HepG2 (cell line): ENCODE measurements around the gene HDLBP. TPM values are rescaled to one million over a fixed set of nuclear protein-coding genes. Genes with fewer than 3 reads are reported as not detected.
A peak's percentile ranks its signal among the peaks of the same experiment; 100 is the strongest.

Experiments used
- ATAC-seq: fragments of 200-7000 bp; cut with Tn5 transposase; 3 replicates; pipeline ENCODE4 v1.9.1; 2020; ENCODE audit warnings: mild to moderate bottlenecking, moderate library complexity
- BruUV-seq: library from RNA; stranded (reverse); fragments of 400-500 nt; replicated peaks from 2 replicates; lab custom pipeline; 2021; lab: Mats Ljungman, UMichigan
- CTCF ChIA-PET: fragments of 300-600 bp; formaldehyde crosslinking; extraction: SDS; loops from one replicate; lab custom pipeline; 2021; ENCODE audit warnings: low total read pairs, inconsistent platforms, low intra/inter-chr PET ratio; lab: Yijun Ruan, JAX
- POLR2A ChIA-PET: fragments of 350-600 bp; sonication (Branson Sonifier 250); formaldehyde crosslinking; loops from one replicate; lab custom pipeline; 2020; ENCODE audit warnings: antibody characterized with exemption, inconsistent platforms; lab: Yijun Ruan, JAX
- DNase-seq: peaks from one replicate; pipeline ENCODE4 v3.0.0-alpha.2; 2015; ENCODE audit warnings: low spot score
- FAIRE-seq: peaks from 3 replicates; lab custom pipeline; 2011; peaks lifted over from hg19 to GRCh38; lab: Jason Lieb, UNC
- H2AFZ ChIP-seq: one replicate; pipeline ENCODE4 v1.6.1; 2011; ENCODE audit warnings: low read length, inconsistent platforms
- H3K27ac ChIP-seq: fragments of 300-600 bp; 3 replicates; pipeline ENCODE4 v1.8.0; 2011; ENCODE audit warnings: mixed run types, mild to moderate bottlenecking, mixed read lengths, low read length, inconsistent platforms; ENCODE audit not compliant: insufficient read depth; ENCODE audit errors: extremely low read length
- H3K27me3 ChIP-seq, 2 experiments: fragments of 200-600 bp in 1 of 2; 2 replicates in 1 of 2; 3 replicates in 1 of 2; pipeline versions ENCODE4 v1.6.0 to v1.8.0; 2011; ENCODE audit warnings: low read length in 2 of 2, mild to moderate bottlenecking in 2 of 2, moderate library complexity in 2 of 2, inconsistent platforms in 1 of 2; ENCODE audit not compliant: insufficient read depth in 2 of 2, control insufficient read depth in 1 of 2
- H3K36me3 ChIP-seq, 2 experiments: fragments of 200-600 bp in 1 of 2; replicated peaks in 1 of 2; 2 replicates in 1 of 2; 3 replicates in 1 of 2; pipeline versions ENCODE4 v1.5.1 to v1.8.0; 2011; ENCODE audit warnings: low read length in 2 of 2, inconsistent platforms in 1 of 2; ENCODE audit not compliant: insufficient read depth in 2 of 2, control insufficient read depth in 1 of 2
- H3K4me1 ChIP-seq: 2 replicates; pipeline ENCODE4 v1.5.1; 2012; ENCODE audit warnings: low read length, inconsistent platforms; ENCODE audit not compliant: insufficient read depth
- H3K4me2 ChIP-seq: 2 replicates; pipeline ENCODE4 v1.6.0; 2011; ENCODE audit warnings: low read depth, low read length, inconsistent platforms
- H3K4me3 ChIP-seq, 3 experiments: fragments of 200-600 bp in 1 of 3; sonication (generic), shearing (Covaris generic) in 1 of 3; replicated peaks in 1 of 3; 2 replicates each; pipeline ENCODE4 v1.5.1; 2011 to 2016; ENCODE audit warnings: low read length in 3 of 3, inconsistent platforms in 2 of 3, low read depth in 2 of 3, mild to moderate bottlenecking in 2 of 3, control low read depth in 1 of 3, mixed read lengths in 1 of 3; ENCODE audit not compliant: insufficient read depth in 1 of 3
- H3K79me2 ChIP-seq: one replicate; pipeline ENCODE4 v1.6.1; 2011; ENCODE audit warnings: low read length, inconsistent platforms; ENCODE audit not compliant: insufficient read depth
- H3K9ac ChIP-seq: 2 replicates; pipeline ENCODE4 v1.6.0; 2011; ENCODE audit warnings: mild to moderate bottlenecking, low read depth, low read length, inconsistent platforms; ENCODE audit not compliant: insufficient read depth
- H3K9me3 ChIP-seq: 2 replicates; pipeline ENCODE4 v1.5.1; 2012; ENCODE audit warnings: mild to moderate bottlenecking, low read length
- H4K20me1 ChIP-seq: 2 replicates; pipeline ENCODE4 v1.6.0; 2011; ENCODE audit warnings: inconsistent platforms, mild to moderate bottlenecking, low read length, moderate library complexity; ENCODE audit not compliant: insufficient read depth
- EZH2 ChIP-seq: conservative IDR thresholded peaks from 2 replicates; pipeline ENCODE4 v1.6.1; 2012; ENCODE audit warnings: mild to moderate bottlenecking, low read depth, low read length, moderate library complexity
- FOXK2 ChIP-seq: fragments of 450-650 bp; IDR thresholded peaks from 2 replicates; pipeline ENCODE4 v1.6.1; 2016
- FOXO4 ChIP-seq: sonication (generic); formaldehyde crosslinking; conservative IDR thresholded peaks from 2 replicates; pipeline ENCODE4 v1.8.1; 2023; ENCODE audit warnings: missing genetic modification reagents
- LCORL ChIP-seq, 2 experiments: fragments of 450-650 bp in 1 of 2; sonication (generic) in 1 of 2; formaldehyde crosslinking in 1 of 2; IDR thresholded peaks; 2 replicates each; pipeline versions ENCODE4 v1.5.0 to v1.6.1; 2017 to 2020; ENCODE audit warnings: antibody characterized with exemption in 1 of 2, missing genetic modification reagents in 1 of 2
- MBD4 ChIP-seq: IDR thresholded peaks from 2 replicates; pipeline ENCODE4 v1.6.1; 2012; ENCODE audit warnings: low read length, inconsistent platforms, borderline replicate concordance
- MLLT10 ChIP-seq: sonication (generic); formaldehyde crosslinking; IDR thresholded peaks from 2 replicates; pipeline ENCODE4 v1.4.0; 2020; ENCODE audit warnings: missing genetic modification reagents
- MYC ChIP-seq: sonication (generic); formaldehyde crosslinking; IDR thresholded peaks from 2 replicates; pipeline ENCODE4 v1.9.0; 2021; ENCODE audit warnings: missing genetic modification reagents, borderline replicate concordance
- NCOA2 ChIP-seq: sonication (generic); formaldehyde crosslinking; IDR thresholded peaks from 2 replicates; pipeline ENCODE4 v1.8.0; 2022; ENCODE audit warnings: inconsistent platforms
- NR2F6 ChIP-seq, 2 experiments: IDR thresholded peaks; 2 replicates each; pipeline ENCODE4 v1.6.1; 2016; ENCODE audit warnings: antibody characterized with exemption in 1 of 2, mild to moderate bottlenecking in 1 of 2
- PHF21A ChIP-seq: sonication (generic); formaldehyde crosslinking; IDR thresholded peaks from 2 replicates; pipeline ENCODE4 v1.5.0; 2020; ENCODE audit warnings: mild to moderate bottlenecking, missing genetic modification reagents
- RARG ChIP-seq: sonication (generic); formaldehyde crosslinking; IDR thresholded peaks from 2 replicates; pipeline ENCODE4 v1.4.0; 2020; ENCODE audit warnings: low read depth, mild to moderate bottlenecking, missing genetic modification reagents
- RORA ChIP-seq: sonication (generic); formaldehyde crosslinking; IDR thresholded peaks from 2 replicates; pipeline ENCODE4 v1.5.0; 2020; ENCODE audit warnings: mild to moderate bottlenecking, missing genetic modification reagents, moderate library complexity
- TIGD3 ChIP-seq: sonication (generic); formaldehyde crosslinking; IDR thresholded peaks from 2 replicates; pipeline ENCODE4 v1.5.1; 2020; ENCODE audit warnings: mild to moderate bottlenecking, missing genetic modification reagents, borderline replicate concordance
- U2AF2 ChIP-seq: fragments of 200-400 bp; formaldehyde crosslinking; IDR thresholded peaks from 2 replicates; pipeline ENCODE4 v1.6.1; 2017; ENCODE audit warnings: low read depth, mild to moderate bottlenecking, low read length
- ZBTB34 ChIP-seq: sonication (generic); formaldehyde crosslinking; IDR thresholded peaks from 2 replicates; pipeline ENCODE4 v1.8.0; 2022; ENCODE audit warnings: mild to moderate bottlenecking, missing genetic modification reagents
- ZNF274 ChIP-seq: sonication (generic); formaldehyde crosslinking; IDR thresholded peaks from 2 replicates; pipeline ENCODE4 v1.5.1; 2020; ENCODE audit warnings: mild to moderate bottlenecking, missing genetic modification reagents
- ZNF354B ChIP-seq: sonication (generic); formaldehyde crosslinking; IDR thresholded peaks from 2 replicates; pipeline ENCODE4 v1.8.0; 2022; ENCODE audit warnings: mild to moderate bottlenecking, missing genetic modification reagents
- ZNF576 ChIP-seq: sonication (generic); formaldehyde crosslinking; IDR thresholded peaks from 2 replicates; pipeline ENCODE4 v1.4.0; 2020; ENCODE audit warnings: mild to moderate bottlenecking, missing genetic modification reagents
- ZNF670 ChIP-seq: sonication (generic); formaldehyde crosslinking; IDR thresholded peaks from 2 replicates; pipeline ENCODE4 v1.8.0; 2022; ENCODE audit warnings: mild to moderate bottlenecking, missing genetic modification reagents, borderline replicate concordance
- ZNF775 ChIP-seq: sonication (generic); formaldehyde crosslinking; IDR thresholded peaks from 2 replicates; pipeline ENCODE4 v1.4.0; 2020; ENCODE audit warnings: missing genetic modification reagents, mild to moderate bottlenecking, moderate library complexity, borderline replicate concordance
- ZNF788 ChIP-seq: sonication (generic); formaldehyde crosslinking; IDR thresholded peaks from 2 replicates; pipeline ENCODE4 v1.5.0; 2020; ENCODE audit warnings: mild to moderate bottlenecking, missing genetic modification reagents, borderline replicate concordance
- WGBS: methylation state at CpG from one replicate; pipeline ENCODE4 v1.1.6; 2017; ENCODE audit warnings: low lambda C conversion rate; 5-methylcytosine and 5-hydroxymethylcytosine counted together
- in situ Hi-C: cut with HindIII; loops from 2 replicates; pipeline ENCODE4 v1.10.0; 2017; ENCODE audit warnings: low pct_unique_long_range_greater_than_20kb; ENCODE audit not compliant: extremely low pct_ligation_motif_present
- intact Hi-C: fragments of 100-400 bp; cut with micrococcal nuclease; formaldehyde crosslinking; loops from one replicate; pipeline ENCODE4 v1.10.0; 2022; ENCODE audit not compliant: unreplicated experiment
- polyA plus RNA-seq, 8 experiments: library from polyadenylated mRNA; depleted of rRNA in 3 of 8; stranded (reverse) in 7 of 8; unstranded in 1 of 8; fragments of >200 nt; fragmentation: Illumina TruSeq in 4 of 8; extraction: Trizol in 4 of 8; gene quantifications; 2 replicates each; pipeline versions ENCODE4 v1.2.1 to v1.2.3, GENCODE V29; 2011 to 2016; ENCODE audit warnings: low read depth in 4 of 8, missing spikeins in 1 of 8, mixed read lengths in 1 of 8; ENCODE audit not compliant: insufficient read depth in 1 of 8
- total RNA-seq, 5 experiments: library from RNA; depleted of rRNA; stranded (reverse); fragments of >200 nt; fragmentation: Illumina TruSeq; extraction: Trizol; gene quantifications; 2 replicates each; pipeline ENCODE4 v1.2.3, GENCODE V29; 2016; ENCODE audit warnings: low read depth in 1 of 5

The HDLBP gene
- total and polyA plus RNA-seq, 2 of the 13 experiments (the other 11 are each of a cell fraction or from before 2014, with no cell fraction given), result 464 to 707 TPM

GRCh38 chr2:241228860-241229516, 86.5 kb downstream of the HDLBP start:
- Histone ChIP-seq H3K4me1 (peaks cover 31% of the 10 kb centered on the region), H3K9me3 (no peaks in the 10 kb centered on the region), H3K27ac (peak overlapping the region; percentile 24), H4K20me1 (peaks cover 46% of the 10 kb centered on the region; the same call in 1 of the 2 replicates), H3K4me2 (no peak overlapping the region), H3K27me3 (no peaks in the 10 kb centered on the region), H3K4me3 (no peak overlapping the region), H3K36me3 (peaks cover 44 to 78% of the 10 kb centered on the region in 2 experiments), H3K9ac (no peak overlapping the region), H3K79me2 (peaks cover 6% of the 10 kb centered on the region), H2AFZ (no peak overlapping the region)
- 75% methylated on average over 20 of the region's 20 CpGs for WGBS
- FAIRE-seq, result peak; percentile 37
- CTCF ChIA-PET, result no interaction called here
- POLR2A ChIA-PET, result no interaction called here
- BruUV-seq, result no TSS peak
- intact Hi-C loops (loop anchor here (10.0 kb wide), 1 partner anchor 374 kb away; no protein-coding TSS in a partner anchor), in situ Hi-C loops (no loop called here)
- peak; percentile 14 for ATAC-seq
- peak; percentile 69 for DNase-seq
- TF ChIP-seq FOXO4 (CRISPR knock-in tag) (no peak), MYC (CRISPR knock-in tag) (no peak), ZNF670 (CRISPR knock-in tag) (no peak), MLLT10 (CRISPR knock-in tag) (no peak), NR2F6 (IDR thresholded peaks at IDR 0.05) (peak; percentile 39; the same call in 1 of the 2 replicates), NR2F6 (CRISPR knock-in tag; IDR thresholded peaks at IDR 0.05) (0 out of 2 replicates have a peak, but pooled peaks have one; percentile 21), ZNF274 (CRISPR knock-in tag) (no peak), MBD4 (0 out of 2 replicates have a peak, but pooled peaks have one; percentile 29), ZNF775 (CRISPR knock-in tag) (no peak), EZH2 (no peak), RARG (no peak), ZBTB34 (CRISPR knock-in tag) (no peak), U2AF2 (no peak), RORA (no peak), ZNF788 (peak; percentile 59; the same call in 1 of the 2 replicates), FOXK2 (no peak), ZNF576 (CRISPR knock-in tag) (no peak), LCORL (IDR thresholded peaks at IDR 0.05) (no peak), LCORL (CRISPR knock-in tag; IDR thresholded peaks at IDR 0.05) (no peak), ZNF354B (CRISPR knock-in tag) (no peak), PHF21A (CRISPR knock-in tag) (no peak), TIGD3 (CRISPR knock-in tag) (no peak), NCOA2 (no peak)
